Spleen (tissue), 11 donors: ENCODE measurements around the gene LGALS1. TPM values are rescaled to one million over a fixed set of nuclear protein-coding genes. Genes with fewer than 3 reads are reported as not detected.

Experiments
- DNase-seq: peaks from one replicate; pipeline ENCODE4 v3.0.0-alpha.2; 2020
- H3K27ac ChIP-seq, 8 donors: fragments of 200-600 bp; sonication (generic) in 7 of 8; 1 replicate in 4 of 8; 2 replicates in 4 of 8; pipeline versions ENCODE4 v1.5.0 to v1.8.0; 2016 to 2021; ENCODE audit warnings: inconsistent platforms in 4 of 8, mild to moderate bottlenecking in 4 of 8, moderate library complexity in 1 of 8
- H3K27me3 ChIP-seq, 7 donors: fragments of 200-600 bp; sonication (generic) in 6 of 7; replicated peaks in 1 of 7; 1 replicate in 4 of 7; 2 replicates in 3 of 7; pipeline versions ENCODE4 v1.5.0 to v1.8.0; 2016 to 2021; ENCODE audit warnings: inconsistent platforms in 3 of 7, mild to moderate bottlenecking in 1 of 7
- H3K36me3 ChIP-seq, 6 donors: fragments of 200-600 bp; sonication (generic) in 5 of 6; 1 replicate in 4 of 6; 2 replicates in 2 of 6; pipeline versions ENCODE4 v1.5.0 to v1.8.0; 2016 to 2021; ENCODE audit warnings: inconsistent platforms in 2 of 6
- H3K4me1 ChIP-seq, 6 donors: fragments of 200-600 bp; sonication (generic) in 5 of 6; 1 replicate in 3 of 6; 2 replicates in 3 of 6; pipeline versions ENCODE4 v1.5.0 to v1.8.0; 2016 to 2021; ENCODE audit warnings: inconsistent platforms in 3 of 6
- H3K4me3 ChIP-seq, 8 donors: fragments of 200-600 bp; sonication (generic) in 7 of 8; 1 replicate in 4 of 8; 2 replicates in 4 of 8; pipeline versions ENCODE4 v1.5.0 to v1.8.0; 2016 to 2021; ENCODE audit warnings: inconsistent platforms in 4 of 8, mild to moderate bottlenecking in 4 of 8, moderate library complexity in 2 of 8
- H3K9me3 ChIP-seq, 8 donors: fragments of 200-600 bp; sonication (generic) in 7 of 8; 1 replicate in 4 of 8; 2 replicates in 4 of 8; pipeline versions ENCODE4 v1.5.0 to v1.8.0; 2016 to 2021; ENCODE audit warnings: inconsistent platforms in 4 of 8
- CTCF ChIP-seq, 11 experiments: fragments of 200-600 bp in 7 of 11; fragments of 450-650 bp in 4 of 11; sonication (generic) in 4 of 11; IDR thresholded peaks in 8 of 11; conservative IDR thresholded peaks in 3 of 11; 1 replicate in 7 of 11; 2 replicates in 4 of 11; pipeline versions ENCODE4 v1.4.0 to v1.8.0; 2016 to 2021; ENCODE audit warnings: antibody characterized with exemption in 11 of 11, inconsistent platforms in 4 of 11, mild to moderate bottlenecking in 1 of 11
- POLR2A ChIP-seq, 3 donors: fragments of 450-650 bp; IDR thresholded peaks; one replicate each; pipeline ENCODE4 v1.5.1; 2017; ENCODE audit warnings: antibody characterized with exemption in 3 of 3, mild to moderate bottlenecking in 1 of 3
- POLR2AphosphoS5 ChIP-seq, 3 donors: sonication (generic); formaldehyde crosslinking; IDR thresholded peaks; one replicate each; pipeline ENCODE4 v1.5.1; 2017; ENCODE audit warnings: antibody characterized with exemption in 3 of 3
- WGBS, 5 donors: extraction: QIAGEN DNeasy Blood & Tissue Kit in 3 of 5; methylation state at CpG; one replicate each; pipeline versions ENCODE4 v1.1.5 to v1.1.7; 2013 to 2018; 5-methylcytosine and 5-hydroxymethylcytosine counted together
- intact Hi-C: fragments of 100-400 bp; cut with DNase I; formaldehyde crosslinking; loops from one replicate; pipeline ENCODE4 v1.15.0; 2023; ENCODE audit warnings: low total_unique reads
- polyA plus RNA-seq, 3 donors: library from polyadenylated mRNA; stranded (reverse); fragments of 200-250 nt; gene quantifications; one replicate each; pipeline ENCODE4 v1.2.1, GENCODE V29; 2013
- total RNA-seq, 7 donors: library from RNA; depleted of rRNA in 3 of 7; stranded (reverse); fragments of >200 nt in 3 of 7; fragmentation: NEBNext Ultra II Directional in 4 of 7; extraction: Animal tissue kit (Norgen Biotek cat#: 25700) in 4 of 7; gene quantifications; one replicate each; pipeline versions ENCODE4 v1.1.0 to v1.2.1, GENCODE V29; 2016 to 2021
- donor health status: healthy with polysubstance abuse.
- donor health status: DM: no; HTN: no; CAD: no; lungs with moderate emphysema.
- donor health status: DM: no; HTN: no; CAD: no.
- donor health status: Bipolar disorder and iron deficiency.
- donor health status: healthy.
- donor health status: DM: no; HTN: no; CAD: no.
- donor health status: DM: yes; HTN: yes; CAD: no.

The LGALS1 gene
- total and polyA plus RNA-seq, 10 donors, result 158 to 544 (median 394) TPM

- no peak overlapping the region for H3K27ac ChIP-seq
- no peak for DNase-seq
- no peak overlapping the region for H3K4me3 ChIP-seq
- intact Hi-C loops, result no loop called here
- H3K36me3 ChIP-seq, result peaks cover 0 to 33% (median 17%) of the 10 kb centered on the region in 6 donors
- no peaks in the 10 kb centered on the region for H3K27me3 ChIP-seq
- TF ChIP-seq POLR2A (IDR thresholded peaks at IDR 0.05) (no peak), CTCF (IDR thresholded peaks at IDR 0.05 in 8 of 11, conservative IDR thresholded peaks at IDR 0.05 in 3 of 11) (no peak), POLR2AphosphoS5 (IDR thresholded peaks at IDR 0.05) (no peak)
- 76 to 90% (median 80%) methylated on average over 6 of the region's 6 CpGs for WGBS, 5 donors
- H3K9me3 ChIP-seq, result no peaks in the 10 kb centered on the region
- peaks cover 2 to 30% (median 24%) of the 10 kb centered on the region in 6 donors for H3K4me1 ChIP-seq
Observed at GRCh38 chr22:37669586-37669985, 5.8 kb upstream of the LGALS1 start.

- intact Hi-C loops, result no loop called here
- no peak for DNase-seq
Observed at GRCh38 chr22:37672206-37672919, 3.1 kb upstream of the LGALS1 start.

GRCh38 chr22:37672920-37673455 is 2.4 kb upstream of the LGALS1 start:
- no peak for DNase-seq

More at GRCh38 chr22:37672206-37672919, 3.1 kb upstream of the LGALS1 start:
- Histone ChIP-seq H3K9me3 (no peaks in the 10 kb centered on the region), H3K4me3 (no peak overlapping the region), H3K36me3 (peaks cover 0 to 5% (median 0%) of the 10 kb centered on the region in 6 donors), H3K27ac (peak overlapping the region in 5 of 8 donors; percentile 18 to 97 (median 68)), H3K4me1 (peaks cover 23 to 58% (median 52%) of the 10 kb centered on the region in 6 donors), H3K27me3 (no peaks in the 10 kb centered on the region)
- peak in 1 of 11 experiments; percentile 6 for TF ChIP-seq CTCF (IDR thresholded peaks at IDR 0.05 in 8 of 11, conservative IDR thresholded peaks at IDR 0.05 in 3 of 11)
- TF ChIP-seq POLR2AphosphoS5 (IDR thresholded peaks at IDR 0.05), result peak in 1 of 3 donors; percentile 44
- no peak for TF ChIP-seq POLR2A (IDR thresholded peaks at IDR 0.05)
- 42 to 58% (median 48%) methylated on average over 15 of the region's 15 CpGs for WGBS, 5 donors

More at GRCh38 chr22:37672920-37673455, 2.4 kb upstream of the LGALS1 start:
- Histone ChIP-seq H3K36me3 (peaks cover 0 to 3% (median 0%) of the 10 kb centered on the region in 6 donors), H3K27ac (peak overlapping the region in 5 of 8 donors; percentile 18 to 97 (median 68)), H3K27me3 (no peaks in the 10 kb centered on the region), H3K4me1 (peaks cover 28 to 64% (median 58%) of the 10 kb centered on the region in 6 donors), H3K4me3 (no peak overlapping the region), H3K9me3 (no peaks in the 10 kb centered on the region)
- 44 to 70% (median 57%) methylated on average over 5 to 11 of the region's 11 CpGs for WGBS, 5 donors
- no peak for TF ChIP-seq CTCF (IDR thresholded peaks at IDR 0.05 in 8 of 11, conservative IDR thresholded peaks at IDR 0.05 in 3 of 11)
- peak in 1 of 3 donors; percentile 12 for TF ChIP-seq POLR2AphosphoS5 (IDR thresholded peaks at IDR 0.05)
- TF ChIP-seq POLR2A (IDR thresholded peaks at IDR 0.05), result no peak
- intact Hi-C loops, result no loop called here
